Endothelial cell of umbilical vein (primary cell): Measurements from ENCODE around the gene BANF2. TPM values are rescaled to one million over a fixed set of nuclear protein-coding genes. Genes with fewer than 3 reads are reported as not detected.

ENCODE experiments used
- BruUV-seq: library from RNA; stranded (reverse); fragments of 400-500 nt; replicated peaks from 2 replicates; lab custom pipeline; 2021; lab: Mats Ljungman, UMichigan
- CTCF ChIA-PET: fragments of 300-600, 350-600 bp; sonication (Branson Sonifier 250); formaldehyde crosslinking; loops from one replicate; lab custom pipeline; 2021; ENCODE audit warnings: antibody characterized with exemption, inconsistent platforms; lab: Charles Lee
- POLR2A ChIA-PET: fragments of 300-600, 350-600 bp; sonication (Branson Sonifier 250); formaldehyde crosslinking; loops from one replicate; lab custom pipeline; 2021; ENCODE audit warnings: antibody characterized with exemption, inconsistent platforms; lab: Charles Lee
- DNase-seq: peaks from one replicate; pipeline ENCODE4 v3.0.0-alpha.2; 2011; ENCODE audit warnings: low read depth, low spot score
- FAIRE-seq: peaks from 2 replicates; lab custom pipeline; 2011; peaks lifted over from hg19 to GRCh38; lab: Jason Lieb, UNC
- H2AFZ ChIP-seq: 2 replicates; pipeline ENCODE4 v1.6.0; 2012; ENCODE audit warnings: low read depth, low read length, control low read depth, inconsistent platforms
- H3K27ac ChIP-seq: 2 replicates; pipeline ENCODE4 v1.5.1; 2011; ENCODE audit warnings: low read depth, mild to moderate bottlenecking, control low read depth, low read length, moderate library complexity; ENCODE audit not compliant: insufficient read depth
- H3K27me3 ChIP-seq, 2 experiments: 2 replicates each; pipeline versions ENCODE4 v1.6.0 to v1.6.1; 2011; ENCODE audit warnings: low read length in 2 of 2, mixed read lengths in 1 of 2; ENCODE audit not compliant: control insufficient read depth in 2 of 2, insufficient read depth in 2 of 2
- H3K36me3 ChIP-seq, 2 experiments: 2 replicates in 1 of 2; 3 replicates in 1 of 2; pipeline ENCODE4 v1.5.1; 2011; ENCODE audit warnings: low read length in 2 of 2, mild to moderate bottlenecking in 1 of 2, moderate library complexity in 1 of 2; ENCODE audit not compliant: control insufficient read depth in 2 of 2, insufficient read depth in 2 of 2; ENCODE audit errors: extremely low read depth in 1 of 2
- H3K4me1 ChIP-seq: 3 replicates; pipeline ENCODE4 v1.5.1; 2011; ENCODE audit warnings: mild to moderate bottlenecking, low read length; ENCODE audit not compliant: control insufficient read depth, insufficient read depth; ENCODE audit errors: extremely low read depth
- H3K4me2 ChIP-seq: 2 replicates; pipeline ENCODE4 v1.6.1; 2011; ENCODE audit warnings: low read length, control low read depth, mixed read lengths; ENCODE audit not compliant: insufficient read depth
- H3K4me3 ChIP-seq, 3 experiments: fragments of 200-600 bp in 1 of 3; sonication (generic), shearing (Covaris generic) in 1 of 3; replicated peaks in 1 of 3; 2 replicates each; pipeline ENCODE4 v1.5.1; 2011 to 2016; ENCODE audit warnings: control low read depth in 3 of 3, low read length in 3 of 3, mild to moderate bottlenecking in 2 of 3, inconsistent platforms in 1 of 3, low read depth in 1 of 3, moderate library complexity in 1 of 3; ENCODE audit not compliant: insufficient read depth in 1 of 3
- H3K79me2 ChIP-seq: 2 replicates; pipeline ENCODE4 v1.6.0; 2012; ENCODE audit warnings: low read length, inconsistent platforms; ENCODE audit not compliant: control insufficient read depth, insufficient read depth
- H3K9ac ChIP-seq: replicated peaks from 2 replicates; pipeline ENCODE3; 2011; ENCODE audit warnings: low read length, control low read depth; ENCODE audit not compliant: insufficient read depth; ENCODE audit errors: extremely low read depth
- H3K9me1 ChIP-seq: replicated peaks from 3 replicates; pipeline ENCODE4 v1.6.0; 2011; ENCODE audit warnings: mild to moderate bottlenecking, low read length; ENCODE audit not compliant: control insufficient read depth, insufficient read depth; ENCODE audit errors: extremely low read depth
- H3K9me3 ChIP-seq: replicated peaks from 2 replicates; pipeline ENCODE4 v1.5.1; 2012; ENCODE audit warnings: low read length, inconsistent platforms; ENCODE audit not compliant: control insufficient read depth, insufficient read depth
- H4K20me1 ChIP-seq: replicated peaks from 2 replicates; pipeline ENCODE3; 2011; ENCODE audit warnings: mild to moderate bottlenecking, low read length; ENCODE audit not compliant: control insufficient read depth, insufficient read depth; ENCODE audit errors: extremely low read depth
- CTCF ChIP-seq, 2 donors: IDR thresholded peaks; 1 replicate in 1 of 2; 2 replicates in 1 of 2; pipeline ENCODE4 v1.5.1; 2011; ENCODE audit warnings: low read length in 2 of 2, mild to moderate bottlenecking in 2 of 2, moderate library complexity in 2 of 2, control low read depth in 1 of 2, inconsistent platforms in 1 of 2, low read depth in 1 of 2; ENCODE audit not compliant: insufficient read depth in 1 of 2; ENCODE audit errors: extremely low read depth in 1 of 2
- EZH2 ChIP-seq: IDR thresholded peaks from 2 replicates; pipeline ENCODE4 v1.6.1; 2012; ENCODE audit warnings: borderline replicate concordance, low read depth, mild to moderate bottlenecking, moderate library complexity, low read length, inconsistent platforms; ENCODE audit not compliant: severe bottlenecking
- FOS ChIP-seq: IDR thresholded peaks from 2 replicates; pipeline ENCODE4 v1.6.1; 2011; ENCODE audit warnings: mild to moderate bottlenecking, low read length, moderate library complexity, borderline replicate concordance; ENCODE audit not compliant: insufficient read depth
- GATA2 ChIP-seq: IDR thresholded peaks from 2 replicates; pipeline ENCODE4 v1.7.0; 2011; ENCODE audit warnings: low read depth, mild to moderate bottlenecking, moderate library complexity, mixed read lengths, low read length; ENCODE audit not compliant: insufficient read length, insufficient read depth
- JUN ChIP-seq: IDR thresholded peaks from 2 replicates; pipeline ENCODE4 v1.6.1; 2011; ENCODE audit warnings: borderline replicate concordance, low read depth; ENCODE audit not compliant: insufficient read length, insufficient read depth
- MYC ChIP-seq: IDR thresholded peaks from one replicate; pipeline ENCODE4 v1.6.1; 2011; ENCODE audit warnings: mild to moderate bottlenecking, low read depth, low read length
- POLR2A ChIP-seq: IDR thresholded peaks from 2 replicates; pipeline ENCODE4 v1.6.1; 2012; ENCODE audit warnings: low read depth, mild to moderate bottlenecking, control low read depth, low read length
- POLR2AphosphoS5 ChIP-seq: IDR thresholded peaks from 2 replicates; pipeline ENCODE4 v1.6.1; 2012; ENCODE audit warnings: low read depth, mild to moderate bottlenecking, control low read depth, low read length, moderate library complexity; ENCODE audit not compliant: insufficient read depth
- dilution Hi-C: fragments of 300-500 bp; cut with MboI; formaldehyde crosslinking; loops from one replicate; pipeline ENCODE4 v1.15.0; 2019; ENCODE audit warnings: low sequenced_read_pairs; ENCODE audit not compliant: extremely low pct_ligation_motif_present
- intact Hi-C: fragments of 100-400 bp; cut with micrococcal nuclease; formaldehyde crosslinking; loops from one replicate; pipeline ENCODE4 v1.10.0; 2022
- polyA plus RNA-seq, 4 experiments: library from polyadenylated mRNA; depleted of rRNA in 3 of 4; stranded (reverse) in 3 of 4; unstranded in 1 of 4; fragments of >200 nt; gene quantifications; 2 replicates each; pipeline versions ENCODE4 v1.2.1 to v1.2.3, GENCODE V29; 2011 to 2012; ENCODE audit warnings: missing spikeins in 1 of 4
- total RNA-seq: library from RNA; stranded (reverse); gene quantifications from 2 replicates; pipeline ENCODE4 v1.2.3, GENCODE V29; 2021
- TF ChIP-seq, protein P1 (sequence below): IDR thresholded peaks from 2 replicates; pipeline ENCODE4 v1.6.1; 2011; ENCODE audit not compliant: insufficient read depth, insufficient read length

The BANF2 gene
- total and polyA plus RNA-seq, 2 donors (not counting 3 experiments of a cell fraction or from before 2014, with no cell fraction given), result not detected

GRCh38 chr20:17765017-17765416 lies 65.3 kb downstream of the BANF2 start:
- no peak overlapping the region for H3K4me3 ChIP-seq
- FAIRE-seq, result no peak
- no peaks in the 10 kb centered on the region for H3K36me3 ChIP-seq
- dilution Hi-C loops, result no loop called here
- H3K9me1 ChIP-seq, result no peaks in the 10 kb centered on the region
- DNase-seq, result no peak
- no TSS peak for BruUV-seq
- H3K27ac ChIP-seq, result no peak overlapping the region
- ChIA-PET POLR2A (no interaction called here), CTCF (no interaction called here)
- H3K27me3 ChIP-seq, result peaks cover 3 to 4% of the 10 kb centered on the region in 2 experiments
- no peak overlapping the region for H2AFZ ChIP-seq
- H3K4me2 ChIP-seq, result no peak overlapping the region
- no peak overlapping the region for H3K9ac ChIP-seq
- H3K79me2 ChIP-seq, result no peaks in the 10 kb centered on the region
- intact Hi-C loops, result no loop called here
- H4K20me1 ChIP-seq, result no peaks in the 10 kb centered on the region
- TF ChIP-seq CTCF (IDR thresholded peaks at IDR 0.05; ENCODE audit: extremely low read depth in 1 of 2, insufficient read depth in 1 of 2, low read depth in 1 of 2, low read length in 2 of 2) (no peak), JUN (no peak), GATA2 (no peak), POLR2A (no peak), FOS (no peak), POLR2AphosphoS5 (no peak), EZH2 (no peak), MYC (no peak)
- TF ChIP-seq, protein P1, sequence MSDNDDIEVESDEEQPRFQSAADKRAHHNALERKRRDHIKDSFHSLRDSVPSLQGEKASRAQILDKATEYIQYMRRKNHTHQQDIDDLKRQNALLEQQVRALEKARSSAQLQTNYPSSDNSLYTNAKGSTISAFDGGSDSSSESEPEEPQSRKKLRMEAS, result no peak
- H3K9me3 ChIP-seq, result no peaks in the 10 kb centered on the region
- no peaks in the 10 kb centered on the region for H3K4me1 ChIP-seq
